HS-5 (cell line): ENCODE measurements around the gene MPPED1.

ENCODE experiments used
- DNase-seq: peaks from one replicate; pipeline ENCODE4 v3.0.0-alpha.2; 2012; ENCODE audit warnings: low read depth

The MPPED1 gene

DNA sequence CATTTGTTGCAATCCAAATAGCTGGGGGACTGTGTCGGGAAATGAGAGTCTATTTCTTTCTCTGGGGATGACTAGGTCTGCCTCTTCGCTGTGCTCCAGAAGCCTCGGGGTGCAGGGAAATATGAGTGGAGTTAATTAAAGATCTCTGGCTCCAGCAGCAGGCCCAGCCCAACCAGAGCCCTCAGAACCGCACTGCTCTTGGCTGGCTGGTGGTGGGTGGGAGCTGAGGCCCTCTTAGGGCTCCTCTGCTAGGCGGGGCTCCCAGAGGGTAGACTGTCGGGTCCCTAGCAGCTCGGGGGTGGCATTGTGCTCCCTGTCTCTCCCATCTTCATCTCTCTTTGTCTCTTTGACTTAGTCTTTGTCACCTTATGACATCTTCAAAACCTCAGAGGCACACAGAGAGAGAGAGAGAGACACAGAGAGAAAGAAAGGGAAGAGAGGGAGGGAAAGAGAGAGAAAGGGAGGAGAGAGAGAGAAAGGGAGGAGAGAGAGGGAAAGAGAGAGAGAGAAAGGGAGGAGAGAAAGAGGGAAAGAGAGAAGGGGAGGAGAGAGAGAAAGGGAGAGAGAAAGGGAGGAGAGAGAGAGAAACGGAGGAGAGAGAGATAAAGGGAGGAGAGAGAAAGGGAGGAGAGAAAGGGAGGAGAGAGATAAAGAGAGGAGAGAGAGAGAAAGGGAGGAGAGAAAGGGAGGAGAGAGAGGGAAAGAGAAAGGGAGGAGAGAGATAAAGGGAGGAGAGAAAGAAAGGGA is 20.2 kb downstream of the MPPED1 start:
- DNase-seq = no peak

DNA sequence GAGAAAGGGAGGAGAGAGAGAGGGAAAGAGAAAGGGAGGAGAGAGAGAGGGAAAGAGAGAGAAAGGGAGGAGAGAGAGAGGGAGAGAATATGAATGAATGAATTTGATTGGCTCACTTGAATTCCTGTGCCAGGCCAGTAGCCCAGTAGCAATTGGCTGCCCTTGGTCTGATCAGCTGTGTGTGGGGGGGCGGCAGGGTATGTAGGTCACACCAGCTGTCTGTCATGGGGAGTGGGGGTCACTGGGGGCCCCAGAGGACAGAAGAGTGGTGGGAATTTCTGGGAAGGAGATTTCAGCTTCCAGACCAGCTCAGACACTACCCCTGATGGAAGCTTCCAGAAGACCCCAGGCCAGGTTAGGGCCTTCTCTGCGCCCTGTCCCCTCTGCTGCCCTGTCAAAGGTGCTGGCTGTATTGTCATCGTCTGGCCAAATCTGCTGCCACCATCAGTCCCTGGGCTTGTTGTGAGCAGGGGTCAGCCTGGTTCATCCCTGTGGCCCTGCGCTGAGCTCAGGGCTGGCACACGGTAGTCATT is 21.1 kb downstream of the MPPED1 start:
- no peak for DNase-seq

DNA sequence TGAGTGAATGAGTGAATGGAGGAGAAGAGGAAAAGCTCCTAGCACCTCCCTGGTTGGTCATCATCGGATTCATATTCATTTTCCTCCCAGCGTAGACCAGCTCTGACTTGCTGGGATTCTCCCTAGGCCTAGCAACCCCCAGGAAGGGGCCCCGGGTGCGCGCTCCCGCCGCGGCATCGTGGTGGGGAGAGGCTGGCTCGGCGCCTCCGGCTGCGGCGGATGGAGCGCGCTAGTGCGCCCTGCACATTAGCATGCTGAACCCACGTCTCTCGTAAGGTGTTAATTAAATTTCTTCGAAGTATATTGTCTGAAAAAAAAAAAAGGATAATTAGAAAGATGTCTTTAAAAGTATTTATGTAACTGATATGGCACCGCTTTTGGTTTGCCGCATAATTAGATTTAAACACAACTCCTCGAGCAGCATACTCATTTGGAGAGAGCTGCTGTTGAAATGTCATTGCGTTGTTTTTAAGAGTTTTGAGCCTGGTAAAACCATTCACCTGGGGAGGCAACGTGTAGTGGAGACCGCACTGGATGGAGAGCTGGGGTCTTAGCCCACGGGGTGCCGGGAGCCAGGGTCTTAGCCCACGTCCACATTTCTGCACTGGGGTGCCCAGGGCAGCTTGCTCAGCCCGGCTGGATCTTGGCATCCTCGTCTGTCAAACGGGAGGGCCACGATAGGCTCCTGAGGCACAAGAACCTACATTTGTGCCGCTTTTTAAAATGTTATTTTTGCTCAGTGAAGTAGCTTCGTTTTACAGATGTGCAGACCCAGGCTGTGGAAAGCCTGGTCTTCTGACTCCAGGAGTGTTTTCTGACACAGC is 21.8 kb downstream of the MPPED1 start:
- no peak for DNase-seq

DNA sequence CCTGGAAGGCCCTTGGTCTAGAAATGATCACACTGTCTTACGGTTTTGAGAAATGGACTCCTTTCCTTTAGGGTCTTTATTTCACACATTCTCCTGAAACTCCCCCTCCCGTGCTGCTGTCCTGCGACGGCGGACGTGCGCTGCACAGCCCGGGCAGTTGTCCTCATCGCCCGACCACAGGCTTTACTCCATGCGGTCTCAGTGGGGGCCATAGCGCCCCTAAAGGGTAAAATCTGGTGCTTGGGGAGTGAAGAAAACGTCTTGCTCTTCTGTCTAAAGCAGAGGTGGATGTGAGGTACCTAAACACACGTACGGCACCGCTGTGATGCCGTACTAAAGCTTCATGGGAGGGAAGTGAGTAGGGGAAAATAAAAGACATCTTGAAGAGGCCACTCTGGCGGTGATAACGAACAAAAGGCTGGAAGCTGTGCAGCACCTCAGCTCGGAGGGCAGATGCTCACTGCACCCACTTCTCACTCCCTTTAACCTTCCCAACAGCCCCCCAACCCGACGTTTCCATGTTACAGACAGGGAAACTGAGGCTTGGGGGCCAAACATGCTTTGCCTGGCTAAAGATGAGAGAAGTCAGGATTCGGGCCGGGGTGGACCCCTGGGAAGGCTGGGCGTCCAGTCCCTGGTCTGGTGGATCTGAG is 22.6 kb downstream of the MPPED1 start:
- DNase-seq = no peak

DNA sequence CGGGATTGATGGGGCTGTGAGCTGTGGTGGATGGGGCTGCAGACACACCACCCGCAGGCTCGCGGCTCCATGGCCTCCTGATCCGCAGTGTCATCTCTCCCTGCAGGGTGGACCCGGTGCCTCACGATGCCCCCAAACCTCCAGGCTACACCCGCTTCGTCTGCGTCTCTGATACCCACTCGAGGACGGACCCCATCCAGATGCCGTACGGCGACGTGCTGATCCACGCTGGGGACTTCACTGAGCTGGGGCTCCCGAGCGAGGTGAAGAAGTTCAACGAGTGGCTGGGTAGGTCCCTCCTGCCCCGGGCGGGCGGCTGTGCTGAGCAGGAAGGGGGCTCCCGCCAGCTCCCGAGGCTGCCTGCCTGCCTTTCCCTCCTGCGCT is 23.1 kb downstream of the MPPED1 start:
- DNase-seq = no peak

DNA sequence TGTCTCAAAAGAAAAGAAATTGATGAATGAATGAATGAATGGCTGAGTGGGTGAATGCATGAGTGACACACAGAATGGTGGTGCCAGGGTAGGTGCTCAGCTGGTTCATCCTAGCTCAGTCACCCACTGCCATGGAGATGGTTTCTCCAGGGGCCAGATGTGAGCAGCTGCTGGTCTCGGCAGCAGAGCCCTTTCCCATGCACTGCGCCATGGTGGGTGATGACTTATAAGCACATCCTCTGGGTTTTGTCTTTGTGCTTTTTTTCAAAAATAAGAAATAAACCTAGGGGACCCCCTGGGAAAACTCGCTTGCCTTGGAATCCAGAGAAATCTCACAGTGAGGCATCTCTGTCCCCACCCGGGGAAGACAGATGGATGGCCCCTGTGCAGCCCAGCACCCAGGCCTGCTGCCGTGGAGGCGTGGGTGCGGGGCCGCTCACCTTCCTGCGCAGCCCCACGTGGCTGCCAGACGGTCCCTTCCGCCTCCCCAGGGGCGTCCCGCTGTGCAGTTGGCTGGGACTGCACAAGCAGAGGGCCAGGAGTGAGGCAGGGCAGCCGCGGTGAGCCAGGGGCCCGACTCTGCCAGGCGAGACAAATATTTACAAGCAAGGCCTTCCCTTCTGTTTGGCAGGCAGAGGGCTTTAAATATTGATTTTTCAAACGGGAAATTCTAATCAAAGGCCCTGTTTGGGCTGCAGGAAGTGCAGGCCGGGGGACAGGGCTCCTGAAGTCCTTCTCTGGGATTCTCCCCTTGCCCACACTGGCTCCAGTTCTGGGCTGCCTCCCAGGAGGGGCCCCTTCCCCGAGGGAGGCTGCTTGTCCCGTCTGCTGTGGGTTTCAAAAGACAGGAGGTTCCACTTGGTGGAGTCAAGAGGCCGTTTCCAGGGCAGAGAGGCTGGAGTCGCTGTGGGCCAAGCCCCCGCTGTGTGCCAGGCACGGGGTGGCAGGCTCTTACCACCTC is 24.3 kb downstream of the MPPED1 start:
- DNase-seq = no peak

DNA sequence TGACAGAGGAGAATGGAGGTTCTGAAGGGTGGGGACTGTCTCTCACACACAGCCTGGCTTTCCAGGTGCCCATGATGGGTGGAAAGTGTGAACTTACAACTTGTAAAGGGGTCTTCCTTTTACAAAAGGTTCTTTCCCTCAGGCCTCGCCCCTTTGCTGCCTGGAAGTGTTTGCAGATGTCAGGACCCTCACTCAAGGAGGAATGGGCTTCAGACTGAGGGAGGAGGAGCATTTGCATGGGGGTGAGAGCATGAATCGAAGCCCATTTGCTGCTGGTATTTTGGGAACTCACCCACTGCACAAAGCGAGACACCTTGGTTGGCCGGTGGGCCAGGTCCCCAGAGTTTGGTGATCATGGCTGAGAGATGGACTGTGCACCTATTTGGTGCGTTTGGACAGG is 25.1 kb downstream of the MPPED1 start:
- no peak for DNase-seq

DNA sequence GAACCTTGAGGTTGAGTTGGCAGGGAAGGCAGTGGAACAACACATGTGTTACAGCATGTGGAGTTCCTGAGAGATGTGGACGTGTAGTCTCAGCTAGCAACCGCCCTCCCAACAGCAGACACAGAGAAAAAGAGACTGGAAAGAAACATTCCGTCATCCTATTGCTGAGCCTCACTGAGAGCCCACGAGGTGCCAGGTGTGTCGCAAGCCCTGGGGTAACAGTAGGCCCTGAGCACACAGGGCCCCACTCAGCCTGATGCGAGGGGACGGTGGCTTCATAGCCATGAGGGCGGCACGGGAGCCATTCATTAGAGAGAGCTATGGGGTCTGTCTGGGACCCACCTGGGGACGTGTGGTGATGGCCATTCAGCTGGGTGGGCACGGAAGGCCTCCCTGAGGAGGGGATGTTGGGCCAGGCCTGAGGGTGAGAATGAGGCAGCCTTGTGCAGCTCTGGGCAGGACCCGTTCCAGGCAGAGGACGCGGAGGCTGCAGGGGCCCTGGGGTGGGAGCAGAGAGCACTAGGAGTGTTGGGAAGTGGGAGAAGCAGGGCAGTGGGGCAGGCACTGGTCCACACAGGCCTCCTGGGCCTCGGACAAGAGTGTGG is 26.2 kb downstream of the MPPED1 start:
- no peak for DNase-seq

DNA sequence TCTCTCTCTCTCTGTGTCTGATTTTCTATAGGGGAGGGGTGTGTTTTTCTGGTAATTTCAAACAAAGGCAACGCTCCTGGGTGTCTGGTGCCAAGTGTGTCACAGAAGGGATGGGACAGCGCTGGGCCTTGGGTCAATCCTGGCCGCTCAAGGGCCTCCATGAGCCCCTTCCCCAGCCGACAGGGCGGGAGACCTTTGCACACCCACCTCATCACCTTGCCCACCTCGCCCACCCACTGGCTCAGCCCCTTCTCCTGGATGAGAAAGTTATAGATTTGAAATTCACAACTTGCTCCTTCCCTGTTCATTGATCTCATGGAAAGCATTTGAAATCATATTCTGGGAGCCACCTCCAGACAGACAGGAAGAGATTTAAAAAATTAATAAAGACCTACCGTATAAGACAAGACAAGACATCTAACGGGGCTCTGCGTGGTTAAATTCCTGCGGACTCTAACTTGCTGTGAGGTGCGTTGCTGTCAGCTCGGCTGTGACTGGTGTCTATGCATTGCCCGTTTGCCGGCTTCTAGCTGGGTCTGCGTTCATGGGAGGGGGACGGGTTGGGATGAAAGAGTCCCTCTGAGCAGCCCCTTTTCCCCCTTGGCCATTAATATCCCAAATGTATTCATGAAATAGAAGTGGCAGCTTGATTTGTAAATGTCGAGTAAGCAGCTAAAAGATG is 27.0 kb downstream of the MPPED1 start:
- DNase-seq = no peak

DNA sequence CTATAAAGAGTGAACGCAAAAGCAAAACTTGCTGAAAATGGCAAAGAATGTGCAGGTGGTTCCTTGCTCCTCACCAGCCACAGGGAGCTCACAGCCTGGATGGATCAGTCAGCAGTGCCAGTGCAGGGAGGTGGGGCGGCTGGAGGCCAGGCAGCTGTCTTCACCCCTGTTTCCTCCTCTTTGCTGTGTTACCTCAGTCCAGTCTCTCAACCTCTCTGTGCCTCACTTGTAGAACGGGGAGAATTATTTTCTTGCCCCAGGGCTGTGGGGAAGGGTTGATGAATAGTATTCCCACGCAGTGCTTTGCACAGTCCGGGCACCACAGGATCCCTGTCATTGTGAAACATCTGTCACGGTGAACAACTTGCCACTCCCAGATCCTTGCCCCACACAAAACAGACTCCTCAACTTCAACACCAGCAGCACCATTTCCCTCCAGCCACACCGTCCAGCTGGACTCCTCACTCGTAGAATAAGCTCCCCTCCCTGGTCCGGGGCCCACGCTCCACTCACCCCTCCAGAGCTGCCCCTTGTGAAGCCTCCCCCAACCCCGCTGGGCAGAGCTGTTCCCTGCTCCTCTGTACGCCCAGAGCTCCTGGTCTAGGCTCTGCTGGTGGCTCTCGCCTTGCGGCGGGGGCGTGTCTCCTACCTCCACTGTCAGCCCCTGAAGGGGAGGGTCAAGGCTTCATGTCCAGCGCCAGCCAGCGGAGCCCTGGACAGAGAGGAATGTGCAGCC is 27.7 kb downstream of the MPPED1 start:
- DNase-seq = no peak

DNA sequence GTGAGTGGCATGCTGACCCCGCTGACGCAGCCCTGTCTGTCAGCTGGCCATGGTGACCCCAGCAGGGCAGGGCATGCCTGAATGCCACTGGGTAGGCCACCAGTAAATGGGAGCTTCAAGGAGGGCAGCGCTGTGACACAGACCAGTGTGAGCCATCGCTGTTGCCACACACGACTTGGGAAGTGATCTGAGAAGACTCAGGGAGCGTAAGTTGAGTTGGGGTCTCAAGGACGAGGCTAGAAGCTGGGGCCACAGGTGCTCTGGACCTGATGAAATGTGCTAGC is 28.2 kb downstream of the MPPED1 start:
- no peak for DNase-seq

DNA sequence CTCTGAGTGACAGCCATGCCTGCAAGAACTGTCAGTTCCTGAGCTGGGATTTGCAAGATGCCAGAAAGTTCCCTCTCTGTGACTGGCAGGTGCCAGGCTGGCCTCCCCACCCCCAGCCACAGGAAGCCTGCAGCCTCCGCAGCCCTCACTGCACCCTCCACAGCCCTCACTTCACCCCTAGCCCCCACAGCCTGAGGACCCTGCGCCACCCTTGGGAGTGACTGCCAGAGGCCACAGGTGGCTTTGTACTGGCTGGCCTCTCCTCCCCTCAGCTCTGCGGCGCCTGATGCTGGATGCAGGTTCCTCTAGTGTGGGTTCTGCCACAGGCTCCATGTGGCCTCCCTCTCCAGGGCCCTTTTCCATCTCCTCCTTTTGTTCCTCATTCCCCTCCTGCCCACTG is 28.7 kb downstream of the MPPED1 start:
- no peak for DNase-seq

DNA sequence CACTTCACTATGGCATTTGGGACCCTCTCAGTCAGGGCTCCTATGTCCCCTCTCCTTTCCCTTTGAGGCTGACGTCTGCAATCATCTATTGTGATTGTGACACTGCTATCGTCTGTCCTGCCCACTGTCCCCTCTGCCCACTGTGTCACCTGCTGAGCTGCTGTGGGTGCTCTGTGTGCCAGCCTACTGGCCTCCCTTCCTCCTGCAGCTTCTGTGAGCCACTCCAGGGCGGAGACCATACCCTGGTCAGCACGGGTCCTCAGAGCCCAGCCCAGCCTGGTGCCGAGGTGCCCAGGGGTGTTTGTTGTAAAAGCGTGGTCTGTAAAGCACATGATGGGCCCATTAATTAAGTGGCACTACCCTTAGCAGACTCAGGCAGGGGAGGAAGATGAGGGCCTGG is 29.4 kb downstream of the MPPED1 start:
- no peak for DNase-seq

DNA sequence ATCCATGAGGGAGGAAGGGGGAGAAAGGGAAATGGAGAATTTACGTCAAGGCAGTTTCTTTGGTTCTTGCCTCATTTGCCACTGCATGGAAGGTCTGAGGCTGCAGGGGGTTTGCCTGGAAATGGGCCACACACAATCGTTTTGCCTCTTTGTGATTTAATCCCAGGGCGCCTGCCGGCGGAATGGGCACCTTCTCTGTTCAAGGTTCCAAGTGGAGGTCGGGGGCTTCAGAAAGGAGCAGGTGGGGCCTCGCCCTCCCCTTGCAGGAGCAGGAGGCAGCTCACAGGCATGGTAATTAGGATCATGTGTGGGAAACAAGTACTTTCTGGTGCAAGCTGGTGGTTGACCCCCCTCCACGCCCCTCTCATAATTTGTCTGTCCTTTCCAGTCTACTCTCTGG is 29.9 kb downstream of the MPPED1 start:
- no peak for DNase-seq

DNA sequence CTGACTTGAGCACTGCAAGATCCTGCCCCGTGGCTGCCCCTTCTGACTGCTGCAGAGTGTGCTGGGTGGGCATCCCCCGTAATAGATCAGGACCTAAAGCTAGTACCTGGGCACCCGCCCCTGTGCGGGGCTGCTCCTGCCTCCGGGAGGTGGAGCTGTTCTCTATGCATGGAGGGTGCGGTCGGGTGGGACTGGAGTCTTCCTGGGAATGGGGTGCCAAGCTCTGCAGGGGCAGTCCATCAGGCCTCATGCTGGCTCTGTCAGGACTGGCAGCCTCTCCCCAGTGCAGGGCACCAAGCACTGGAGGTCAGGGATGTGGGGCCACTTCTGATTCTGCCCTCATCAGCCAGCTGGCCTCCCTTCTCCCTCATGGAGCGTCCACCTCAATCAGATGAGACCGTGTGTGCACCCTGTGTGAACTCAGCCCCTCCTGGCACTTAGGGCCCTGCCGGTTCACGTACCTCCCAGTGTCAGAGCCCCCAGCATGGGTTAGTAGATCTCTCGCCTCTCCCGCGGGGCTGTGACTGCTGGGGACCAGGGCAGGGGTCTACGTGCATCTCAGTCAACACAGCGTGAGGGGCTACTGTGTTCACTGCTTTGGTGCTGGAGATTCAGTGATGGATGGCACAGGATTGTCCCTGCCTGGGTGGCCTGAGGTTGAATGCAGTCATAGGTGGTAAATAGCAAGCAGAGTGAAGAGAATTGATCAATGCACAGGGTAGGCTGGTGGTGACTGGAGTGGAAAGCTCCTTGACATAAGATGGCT is 30.8 kb downstream of the MPPED1 start:
- DNase-seq = no peak

DNA sequence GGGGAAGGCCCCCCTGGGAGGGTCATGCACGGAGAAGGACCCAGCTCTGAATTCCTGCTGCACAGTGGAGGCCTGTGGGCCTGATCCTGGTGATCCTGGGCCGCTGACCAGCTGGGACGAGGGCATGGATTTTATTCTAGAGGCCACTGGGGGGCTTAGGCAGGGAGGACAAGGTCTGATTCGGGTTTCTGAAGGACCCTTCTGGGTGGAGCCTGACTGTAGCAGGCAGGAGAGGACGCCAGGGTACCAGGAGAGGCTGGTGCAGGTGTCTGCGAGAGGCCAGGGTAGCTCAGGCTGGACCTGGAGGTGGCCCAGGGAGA is 31.3 kb downstream of the MPPED1 start:
- DNase-seq = no peak

DNA sequence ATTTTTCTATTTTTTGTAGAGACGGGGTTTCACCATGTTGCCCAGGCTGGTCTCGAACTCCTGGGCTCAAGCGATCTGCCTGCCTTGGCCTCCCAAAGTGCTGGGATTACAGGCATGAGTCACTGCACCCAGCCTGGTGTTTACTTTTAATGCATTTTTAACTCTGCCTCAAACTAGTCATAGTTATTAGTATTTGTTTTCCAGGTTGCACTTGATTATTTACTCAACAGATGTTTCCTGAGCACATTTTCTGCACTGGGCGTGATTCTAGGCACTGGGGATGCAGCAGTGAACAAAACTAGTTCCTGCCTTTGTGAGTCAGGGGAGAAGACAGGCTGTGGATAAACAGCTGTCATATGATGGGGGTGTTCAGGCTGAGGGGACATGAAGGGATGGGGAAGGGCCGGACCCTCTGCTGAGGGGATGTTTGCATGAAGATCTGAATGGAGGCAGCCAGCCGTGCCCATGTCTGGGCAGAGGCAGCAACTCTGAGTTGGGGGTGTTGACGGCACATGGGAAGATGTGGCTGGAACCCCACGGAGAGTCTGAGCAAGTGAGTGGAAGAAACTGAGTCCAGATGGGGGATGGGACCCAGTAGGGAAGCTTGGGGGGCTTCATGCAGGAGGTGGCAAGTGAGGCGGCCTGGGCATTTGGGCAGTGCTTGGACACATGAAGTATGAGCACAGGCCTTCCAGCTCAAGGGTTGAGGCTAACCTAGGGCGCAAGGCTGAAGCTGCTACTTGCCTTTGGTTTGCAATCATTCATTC is 34.4 kb downstream of the MPPED1 start:
- no peak for DNase-seq

DNA sequence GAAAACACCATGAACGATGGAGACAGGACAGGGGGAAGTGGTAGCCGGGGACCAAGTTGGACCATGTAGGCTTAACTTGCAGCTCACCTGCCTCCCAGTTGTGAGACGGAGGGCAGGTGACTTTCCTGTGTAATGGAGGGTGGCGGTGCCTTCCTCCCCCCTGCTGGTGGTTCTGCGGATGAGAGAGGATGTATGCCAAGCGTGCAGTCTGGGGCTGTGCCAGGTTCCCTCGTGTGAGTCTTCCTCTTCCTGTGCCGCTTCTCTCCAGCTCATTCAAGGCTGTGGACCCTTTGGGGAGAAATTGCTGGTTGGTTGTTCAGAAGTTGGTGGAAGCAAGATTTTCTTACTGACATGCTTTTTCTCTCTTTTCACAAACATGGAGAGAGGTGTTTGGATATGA is 35.1 kb downstream of the MPPED1 start:
- no peak for DNase-seq

DNA sequence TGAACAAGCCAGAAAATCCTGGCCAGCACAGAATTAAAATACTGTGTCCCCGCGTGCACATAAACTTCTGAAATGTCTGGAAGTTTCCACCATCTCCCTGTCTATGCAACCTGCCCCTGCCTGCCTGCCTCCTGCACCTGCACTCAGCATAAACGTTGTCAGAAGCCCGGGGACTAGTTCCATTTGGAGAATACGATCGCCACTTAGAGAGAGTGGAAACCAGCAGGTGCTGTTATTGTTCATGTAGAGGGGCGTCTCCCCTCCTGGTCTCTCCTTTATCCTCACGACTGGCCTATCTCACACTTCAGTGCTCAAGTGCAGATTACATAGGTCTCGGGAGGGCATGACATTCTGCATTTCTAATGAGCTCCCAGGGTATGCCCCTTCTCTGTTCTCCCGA is 35.6 kb downstream of the MPPED1 start:
- no peak for DNase-seq
